Ishikawa (cell line): ENCODE results near the gene B3GLCT.

ENCODE experiments used
- CEBPB ChIP-seq: IDR thresholded peaks from 2 replicates; pipeline ENCODE4 v1.6.1; 2012
- CREB1 ChIP-seq: IDR thresholded peaks from 2 replicates; pipeline ENCODE4 v1.6.1; 2012; ENCODE audit warnings: low read depth
- EGR1 ChIP-seq: IDR thresholded peaks from 2 replicates; pipeline ENCODE4 v1.6.1; 2012
- EP300 ChIP-seq: IDR thresholded peaks from 2 replicates; pipeline ENCODE4 v1.6.1; 2012; ENCODE audit warnings: borderline replicate concordance
- FOXM1 ChIP-seq: IDR thresholded peaks from 2 replicates; pipeline ENCODE4 v1.6.1; 2012; ENCODE audit warnings: low read depth, borderline replicate concordance
- NFIC ChIP-seq: IDR thresholded peaks from 2 replicates; pipeline ENCODE4 v1.6.1; 2012
- RAD21 ChIP-seq: IDR thresholded peaks from 2 replicates; pipeline ENCODE4 v1.6.1; 2012; ENCODE audit warnings: low read depth
- REST ChIP-seq: IDR thresholded peaks from 2 replicates; pipeline ENCODE4 v1.6.1; 2012; ENCODE audit warnings: low read depth, mild to moderate bottlenecking
- TAF1 ChIP-seq: IDR thresholded peaks from 2 replicates; pipeline ENCODE4 v1.6.1; 2012; ENCODE audit warnings: low read depth, mild to moderate bottlenecking
- TCF12 ChIP-seq: IDR thresholded peaks from 2 replicates; pipeline ENCODE4 v1.6.1; 2012; ENCODE audit warnings: low read depth
- TEAD4 ChIP-seq: IDR thresholded peaks from 2 replicates; pipeline ENCODE4 v1.6.1; 2012
- USF1 ChIP-seq: IDR thresholded peaks from 2 replicates; pipeline ENCODE4 v1.6.1; 2012
- YY1 ChIP-seq: IDR thresholded peaks from 2 replicates; pipeline ENCODE4 v1.6.1; 2012; ENCODE audit warnings: low read depth
- ZBTB7A ChIP-seq: IDR thresholded peaks from 2 replicates; pipeline ENCODE4 v1.6.1; 2012; ENCODE audit warnings: low read depth
- TF ChIP-seq, protein P1 (sequence below): IDR thresholded peaks from 2 replicates; pipeline ENCODE4 v1.6.1; 2012

The B3GLCT gene

DNA sequence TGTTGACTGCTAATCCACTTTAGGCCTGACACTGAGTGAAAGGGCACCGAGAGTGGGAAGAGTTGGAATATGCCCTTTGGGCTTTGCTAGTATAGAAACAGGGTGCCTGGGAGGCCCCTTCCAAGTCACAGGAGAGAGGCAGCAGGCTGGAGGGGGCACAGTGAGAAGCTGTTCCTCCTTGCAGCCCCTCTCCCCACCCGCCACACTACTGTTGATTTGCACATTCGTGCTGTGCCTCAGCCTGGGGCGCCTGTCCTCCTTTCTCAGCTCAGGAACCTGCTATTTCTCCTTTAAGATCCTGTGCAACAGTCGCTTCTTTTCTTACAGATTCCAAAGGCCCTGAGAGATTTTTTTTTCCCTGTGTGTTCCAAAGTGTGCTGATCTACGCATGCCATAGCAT lies 2.8 kb upstream of the B3GLCT start:
- TF ChIP-seq CREB1 (no peak), EGR1 (no peak), EP300 (no peak), USF1 (no peak), TCF12 (no peak), ZBTB7A (no peak), NFIC (no peak), FOXM1 (no peak), CEBPB (no peak), REST (no peak), TEAD4 (no peak)
- TF ChIP-seq, protein P1, sequence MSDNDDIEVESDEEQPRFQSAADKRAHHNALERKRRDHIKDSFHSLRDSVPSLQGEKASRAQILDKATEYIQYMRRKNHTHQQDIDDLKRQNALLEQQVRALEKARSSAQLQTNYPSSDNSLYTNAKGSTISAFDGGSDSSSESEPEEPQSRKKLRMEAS = no peak

DNA sequence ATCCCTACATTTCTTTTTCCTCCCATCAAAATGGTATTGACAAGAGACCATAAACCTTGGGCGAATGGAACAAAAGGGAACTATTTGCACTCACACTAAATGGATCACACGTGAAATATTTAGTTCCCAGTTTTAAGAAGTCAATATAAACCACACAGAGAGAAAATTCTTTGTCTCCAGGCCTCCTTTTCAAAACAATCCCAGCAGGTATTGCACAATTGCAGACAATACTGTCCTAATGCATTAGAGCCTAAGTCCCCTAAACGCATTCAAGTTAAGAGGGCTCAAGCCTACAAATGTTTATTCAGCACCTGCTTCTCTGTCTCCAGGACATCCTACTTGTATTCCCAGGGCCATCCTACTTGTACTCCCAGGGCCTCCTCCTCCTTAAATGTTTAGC lies 1.3 kb upstream of the B3GLCT start:
- TF ChIP-seq CEBPB (peak; percentile 54; the same call in 1 of the 2 replicates), REST (no peak), EGR1 (no peak), TAF1 (no peak), ZBTB7A (no peak)

GRCh38 chr13:31199527-31199848 lies 287 bp upstream of the B3GLCT start:
- TF ChIP-seq TCF12 = no peak
- TF ChIP-seq TEAD4 = no peak
- no peak for TF ChIP-seq CREB1
- TF ChIP-seq REST = no peak
- TF ChIP-seq EGR1 = no peak
- no peak for TF ChIP-seq TAF1
- no peak for TF ChIP-seq EP300
- no peak for TF ChIP-seq NFIC
- no peak for TF ChIP-seq FOXM1
- TF ChIP-seq, protein P1 = no peak
- TF ChIP-seq RAD21 = no peak
- TF ChIP-seq CEBPB = no peak
- TF ChIP-seq YY1 = no peak
- no peak for TF ChIP-seq ZBTB7A
- no peak for TF ChIP-seq USF1

DNA sequence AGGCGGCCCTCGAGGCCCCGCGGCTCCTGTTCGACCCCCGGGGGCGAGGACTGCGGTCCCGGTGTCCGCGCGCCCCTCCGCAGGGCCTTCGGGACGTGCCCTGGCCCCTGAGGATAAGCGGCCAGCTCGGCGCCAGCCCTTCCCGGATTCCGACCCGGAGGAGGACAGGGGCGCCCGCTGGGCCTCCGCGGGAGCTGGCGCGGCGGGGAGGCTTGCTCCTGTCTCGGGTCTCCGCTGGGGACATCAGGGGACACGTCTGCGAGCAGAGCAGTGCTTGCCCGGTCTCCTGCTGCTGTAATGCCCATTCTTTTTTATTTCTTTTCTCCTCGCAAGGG lies 829 bp downstream of the B3GLCT start:
- TF ChIP-seq ZBTB7A (peak; percentile 74; the same call in 1 of the 2 replicates), NFIC (no peak)

DNA sequence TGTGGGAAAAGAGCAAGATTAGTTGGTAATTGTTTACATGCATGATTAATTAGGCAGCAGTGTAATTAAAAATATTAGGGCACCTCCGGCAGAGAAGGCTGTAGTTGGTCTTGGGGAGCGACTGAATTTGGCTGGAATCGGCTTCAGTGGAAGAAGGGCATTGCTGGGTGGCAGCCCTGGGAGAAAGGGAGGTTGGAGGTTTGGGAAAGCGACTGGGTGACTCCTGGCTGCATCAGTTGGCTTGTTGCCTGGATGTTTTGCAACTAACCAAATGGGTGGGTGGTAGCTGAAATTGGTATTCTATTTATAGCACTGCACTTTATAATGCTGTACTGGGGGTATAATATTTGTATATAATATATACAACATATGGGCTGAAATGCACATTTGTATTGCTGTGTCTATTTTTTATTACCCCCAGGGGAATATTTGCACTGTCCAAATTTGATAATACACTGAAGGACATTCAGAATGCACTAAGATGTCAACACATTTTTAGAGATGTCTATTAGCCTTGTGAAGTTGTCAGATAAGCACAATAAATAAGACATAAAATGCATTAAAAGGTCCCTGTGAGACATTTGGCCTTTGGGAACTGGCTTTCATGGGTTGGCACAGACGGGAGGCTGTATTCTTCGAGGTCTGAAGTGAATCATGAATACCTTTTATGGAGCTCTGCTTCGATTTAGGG lies 1.7 kb downstream of the B3GLCT start:
- TF ChIP-seq TCF12 (no peak), EGR1 (0 out of 2 replicates have a peak, but pooled peaks have one; percentile 23)

DNA sequence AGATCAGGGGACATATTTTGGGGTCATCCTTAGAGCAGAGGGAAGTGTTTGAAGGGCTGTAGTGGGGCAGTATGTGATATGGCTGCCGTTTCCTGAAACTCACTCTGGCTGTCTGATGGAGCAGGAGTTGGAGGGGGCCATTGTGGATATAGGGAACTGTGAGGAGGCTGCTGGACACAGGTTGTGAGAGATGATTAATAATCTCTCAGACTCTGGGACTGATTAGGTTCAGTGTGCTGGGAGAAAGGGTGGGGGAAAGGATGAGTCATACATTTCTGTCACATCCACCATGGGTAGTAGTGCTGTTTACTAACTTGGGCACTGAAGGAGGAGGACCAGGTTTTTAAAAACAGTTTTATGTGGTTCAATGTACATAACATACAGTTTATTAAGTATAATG lies 4.8 kb downstream of the B3GLCT start:
- TF ChIP-seq TCF12 (no peak), RAD21 (no peak), EP300 (no peak)
